K562 (cell line): ENCODE results near the gene ANAPC2. TPM values are rescaled to one million over a fixed set of nuclear protein-coding genes. Genes with fewer than 3 reads are reported as not detected.
A peak's percentile ranks its signal among the peaks of the same experiment; 100 is the strongest.

Experiments
- ARID4B ChIP-seq: sonication (generic); formaldehyde crosslinking; IDR thresholded peaks from 2 replicates; pipeline ENCODE4 v1.8.0; 2022; ENCODE audit warnings: mild to moderate bottlenecking, missing genetic modification reagents
- ETV1 ChIP-seq: fragments of 450-650 bp; conservative IDR thresholded peaks from 2 replicates; pipeline ENCODE4 v1.6.1; 2016; ENCODE audit warnings: missing genetic modification characterization, control low read depth, low read depth, missing compliant biosample characterization
- ID3 ChIP-seq, 2 experiments: fragments of 250-450 bp in 1 of 2; fragments of 450-650 bp in 1 of 2; sonication (Bioruptor Pico) in 1 of 2; IDR thresholded peaks; 2 replicates each; pipeline versions ENCODE4 v1.6.1 to v1.8.0; 2016 to 2021; ENCODE audit warnings: mild to moderate bottlenecking in 2 of 2, moderate library complexity in 2 of 2, missing compliant biosample characterization in 1 of 2, missing genetic modification characterization in 1 of 2
- KDM4B ChIP-seq, 2 experiments: fragments of 450-650 bp in 1 of 2; sonication (generic) in 1 of 2; IDR thresholded peaks; 2 replicates each; pipeline ENCODE4 v1.6.1; 2016 to 2017; ENCODE audit warnings: borderline replicate concordance in 2 of 2, antibody characterized with exemption in 1 of 2, low read depth in 1 of 2, mild to moderate bottlenecking in 1 of 2
- KDM5B ChIP-seq: fragments of 200-600 bp; sonication (generic); IDR thresholded peaks from 2 replicates; pipeline ENCODE4 v1.6.1; 2012; ENCODE audit warnings: low read depth, mild to moderate bottlenecking, moderate library complexity, low read length, control low read depth, inconsistent platforms; ENCODE audit not compliant: insufficient replicate concordance
- LEF1 ChIP-seq: fragments of 450-650 bp; IDR thresholded peaks from 2 replicates; pipeline ENCODE4 v1.6.1; 2016; ENCODE audit warnings: mild to moderate bottlenecking
- RBM25 ChIP-seq: fragments of 200-400 bp; formaldehyde crosslinking; IDR thresholded peaks from 2 replicates; pipeline ENCODE4 v1.6.1; 2018; ENCODE audit warnings: low read length, low read depth, moderate library complexity; ENCODE audit not compliant: severe bottlenecking
- SAP30 ChIP-seq: fragments of 200-600 bp; sonication (generic); IDR thresholded peaks from 2 replicates; pipeline ENCODE4 v1.6.1; 2012; ENCODE audit warnings: borderline replicate concordance, low read depth, mild to moderate bottlenecking, moderate library complexity, low read length, control low read depth, inconsistent platforms; ENCODE audit not compliant: insufficient read depth, poor library complexity, severe bottlenecking
- SMAD2 ChIP-seq: fragments of 150-350 bp; IDR thresholded peaks from 2 replicates; pipeline ENCODE4 v1.6.1; 2014; ENCODE audit warnings: low read depth, mild to moderate bottlenecking, low read length
- STAG1 ChIP-seq: sonication (generic); formaldehyde crosslinking; IDR thresholded peaks from 2 replicates; pipeline ENCODE4 v1.5.0; 2020; ENCODE audit warnings: missing genetic modification reagents, borderline replicate concordance
- ZNF143 ChIP-seq: sonication (generic); formaldehyde crosslinking; IDR thresholded peaks from 2 replicates; pipeline ENCODE4 v1.9.0; 2022; ENCODE audit warnings: mild to moderate bottlenecking, missing genetic modification reagents
- ZNF165 ChIP-seq: fragments of 250-450 bp; sonication (Bioruptor Pico); IDR thresholded peaks from 2 replicates; pipeline ENCODE4 v1.4.0; 2020; ENCODE audit warnings: borderline replicate concordance
- ZNF408 ChIP-seq: fragments of 250-450 bp; sonication (Bioruptor Pico); IDR thresholded peaks from 2 replicates; pipeline ENCODE4 v1.4.0; 2020; ENCODE audit warnings: low read depth, mild to moderate bottlenecking, moderate library complexity
- polyA plus RNA-seq, 8 experiments: library from polyadenylated mRNA; depleted of rRNA in 4 of 8; stranded (reverse) in 5 of 8; unstranded in 3 of 8; fragments of >200 nt; fragmentation: Nextera tagmentation in 2 of 8; fragmentation: Illumina TruSeq in 1 of 8; extraction: Ambion mirVana in 2 of 8; extraction: Trizol in 1 of 8; gene quantifications; 2 replicates each; pipeline versions ENCODE4 v1.2.1 to v1.2.3, GENCODE V29; 2011 to 2014; ENCODE audit warnings: inconsistent platforms in 1 of 8, missing spikeins in 1 of 8
- total RNA-seq, 7 experiments: library from RNA; depleted of rRNA in 6 of 7; stranded (reverse); fragments of >200 nt in 6 of 7; fragmentation: Illumina TruSeq in 2 of 7; extraction: Trizol in 2 of 7; gene quantifications; 2 replicates each; pipeline versions ENCODE4 v1.2.1 to v1.2.3, GENCODE V29; 2011 to 2021; ENCODE audit warnings: low replicate concordance in 1 of 7
- TF ChIP-seq, protein P1 (sequence below): sonication (generic); formaldehyde crosslinking; IDR thresholded peaks from 2 replicates; pipeline ENCODE4 v1.4.0; 2020; ENCODE audit warnings: mild to moderate bottlenecking, missing genetic modification reagents
- TF ChIP-seq, protein P2 (sequence below): fragments of 450-650 bp; formaldehyde crosslinking; IDR thresholded peaks from 2 replicates; pipeline ENCODE4 v1.4.0; 2022; ENCODE audit warnings: mild to moderate bottlenecking, moderate library complexity

Gene ANAPC2
- total and polyA plus RNA-seq, 9 of the 15 experiments (the other 6 are each of a cell fraction or from before 2014, with no cell fraction given): 0.11 to 56.5 (median 17.1) TPM; not detected in 1

DNA sequence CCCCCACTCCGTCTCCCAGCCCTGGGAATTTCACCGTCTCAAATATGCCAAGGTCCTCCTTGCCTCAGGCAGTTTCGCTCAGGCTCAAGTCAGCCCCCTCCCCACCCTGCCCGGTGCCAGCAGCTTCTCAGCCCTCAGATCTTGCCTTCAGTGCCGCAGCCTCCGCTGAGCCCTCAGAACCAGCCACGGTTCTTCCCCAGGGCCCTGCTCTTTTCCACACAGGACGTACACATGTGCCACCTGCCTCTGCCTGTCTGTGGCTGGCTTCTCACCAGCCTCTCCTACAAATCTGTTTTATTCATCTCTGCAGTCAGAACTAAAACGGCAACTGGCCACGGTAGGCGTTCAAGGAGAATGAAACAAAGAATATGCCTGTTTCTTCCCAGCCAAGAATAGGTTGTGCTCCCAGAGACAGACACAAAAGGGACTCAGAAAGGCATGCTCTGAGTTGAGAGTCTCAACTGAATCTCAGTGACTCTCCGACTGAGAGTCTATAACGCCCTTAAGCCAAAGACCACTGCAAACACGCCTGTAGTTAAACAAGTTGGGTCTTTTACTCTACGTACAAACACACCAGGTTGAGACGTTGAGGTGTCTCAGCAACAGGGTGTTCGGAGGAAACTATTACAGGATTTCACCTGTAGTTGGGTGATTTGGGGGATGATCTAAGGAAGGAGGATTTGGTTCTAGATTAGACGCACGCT is 60.0 kb downstream of the ANAPC2 start (continued):
- TF ChIP-seq RBM25 (no peak), SAP30 (peak; percentile 26), ETV1 (tag) (no peak), STAG1 (CRISPR knock-in tag) (0 out of 2 replicates have a peak, but pooled peaks have one; percentile 24), ZNF408 (CRISPR knock-in tag) (no peak), ID3 (CRISPR knock-in tag; IDR thresholded peaks at IDR 0.05) (no peak), ID3 (tag; IDR thresholded peaks at IDR 0.05) (no peak), ARID4B (CRISPR knock-in tag) (0 out of 2 replicates have a peak, but pooled peaks have one; percentile 35), LEF1 (0 out of 2 replicates have a peak, but pooled peaks have one; percentile 17), ZNF165 (0 out of 2 replicates have a peak, but pooled peaks have one; percentile 42), KDM5B (peak; percentile 52), ZNF143 (CRISPR knock-in tag) (no peak), SMAD2 (no peak), KDM4B (IDR thresholded peaks at IDR 0.05; ENCODE audit: borderline replicate concordance in 2 of 2, low read depth in 1 of 2) (no peak)
- TF ChIP-seq, protein P1, sequence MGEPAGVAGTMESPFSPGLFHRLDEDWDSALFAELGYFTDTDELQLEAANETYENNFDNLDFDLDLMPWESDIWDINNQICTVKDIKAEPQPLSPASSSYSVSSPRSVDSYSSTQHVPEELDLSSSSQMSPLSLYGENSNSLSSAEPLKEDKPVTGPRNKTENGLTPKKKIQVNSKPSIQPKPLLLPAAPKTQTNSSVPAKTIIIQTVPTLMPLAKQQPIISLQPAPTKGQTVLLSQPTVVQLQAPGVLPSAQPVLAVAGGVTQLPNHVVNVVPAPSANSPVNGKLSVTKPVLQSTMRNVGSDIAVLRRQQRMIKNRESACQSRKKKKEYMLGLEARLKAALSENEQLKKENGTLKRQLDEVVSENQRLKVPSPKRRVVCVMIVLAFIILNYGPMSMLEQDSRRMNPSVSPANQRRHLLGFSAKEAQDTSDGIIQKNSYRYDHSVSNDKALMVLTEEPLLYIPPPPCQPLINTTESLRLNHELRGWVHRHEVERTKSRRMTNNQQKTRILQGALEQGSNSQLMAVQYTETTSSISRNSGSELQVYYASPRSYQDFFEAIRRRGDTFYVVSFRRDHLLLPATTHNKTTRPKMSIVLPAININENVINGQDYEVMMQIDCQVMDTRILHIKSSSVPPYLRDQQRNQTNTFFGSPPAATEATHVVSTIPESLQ (CRISPR knock-in tag): 0 out of 2 replicates have a peak, but pooled peaks have one; percentile 35
- TF ChIP-seq, protein P2, sequence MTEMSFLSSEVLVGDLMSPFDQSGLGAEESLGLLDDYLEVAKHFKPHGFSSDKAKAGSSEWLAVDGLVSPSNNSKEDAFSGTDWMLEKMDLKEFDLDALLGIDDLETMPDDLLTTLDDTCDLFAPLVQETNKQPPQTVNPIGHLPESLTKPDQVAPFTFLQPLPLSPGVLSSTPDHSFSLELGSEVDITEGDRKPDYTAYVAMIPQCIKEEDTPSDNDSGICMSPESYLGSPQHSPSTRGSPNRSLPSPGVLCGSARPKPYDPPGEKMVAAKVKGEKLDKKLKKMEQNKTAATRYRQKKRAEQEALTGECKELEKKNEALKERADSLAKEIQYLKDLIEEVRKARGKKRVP (CRISPR knock-in tag): 0 out of 2 replicates have a peak, but pooled peaks have one; percentile 16
